Pulmonary artery endothelial cell (primary cell): Measurements from ENCODE around the gene CAPN14. TPM values are rescaled to one million over a fixed set of nuclear protein-coding genes. Genes with fewer than 3 reads are reported as not detected.

Source experiments
- DNase-seq: peaks from one replicate; pipeline ENCODE4 v3.0.0-alpha.2; 2011; ENCODE audit warnings: low read depth, low spot score
- total RNA-seq: library from RNA; depleted of rRNA; stranded (reverse); fragments of >200 nt; gene quantifications from 2 replicates; pipeline ENCODE4 v1.2.3, GENCODE V29; 2014

Gene CAPN14
- total RNA-seq, 1 donor from 2014 or later, result 0.07 TPM

- no peak for DNase-seq
These were observed 9.8 kb upstream of the CAPN14 start for GRCh38 chr2:31227110-31227509.

- DNase-seq, result no peak
These were observed 9.0 kb upstream of the CAPN14 start for GRCh38 chr2:31226266-31226665.

- DNase-seq, result no peak
These were observed 6.4 kb upstream of the CAPN14 start for GRCh38 chr2:31223749-31224148.

GRCh38 chr2:31223026-31223425, 5.7 kb upstream of the CAPN14 start:
- DNase-seq, result no peak

GRCh38 chr2:31222071-31222470, 4.8 kb upstream of the CAPN14 start:
- DNase-seq, result no peak

GRCh38 chr2:31221544-31221943, 4.2 kb upstream of the CAPN14 start:
- no peak for DNase-seq

- DNase-seq, result no peak
These were observed 2.0 kb upstream of the CAPN14 start for GRCh38 chr2:31219131-31219969.

- DNase-seq, result no peak
These were observed 581 bp downstream of the CAPN14 start for GRCh38 chr2:31216734-31217133.

- no peak for DNase-seq
These were observed 2.8 kb downstream of the CAPN14 start for GRCh38 chr2:31214444-31214915.

- DNase-seq, result no peak
These were observed 3.5 kb downstream of the CAPN14 start for GRCh38 chr2:31213601-31214443.

- no peak for DNase-seq
These were observed 4.4 kb downstream of the CAPN14 start for GRCh38 chr2:31212659-31213600.

GRCh38 chr2:31208240-31208639, 9.1 kb downstream of the CAPN14 start:
- no peak for DNase-seq

- no peak for DNase-seq
These were observed 9.5 kb downstream of the CAPN14 start for GRCh38 chr2:31207790-31208189.

- DNase-seq, result no peak
These were observed 11.7 kb downstream of the CAPN14 start for GRCh38 chr2:31205613-31206012.

GRCh38 chr2:31205186-31205585, 12.1 kb downstream of the CAPN14 start:
- DNase-seq, result no peak

- DNase-seq, result no peak
These were observed 12.5 kb downstream of the CAPN14 start for GRCh38 chr2:31204783-31205182.

- DNase-seq, result no peak
These were observed 13.4 kb downstream of the CAPN14 start for GRCh38 chr2:31203916-31204315.

GRCh38 chr2:31202833-31203232, 14.5 kb downstream of the CAPN14 start:
- no peak for DNase-seq

GRCh38 chr2:31202041-31202440, 15.3 kb downstream of the CAPN14 start:
- DNase-seq, result no peak

GRCh38 chr2:31200972-31201371, 16.3 kb downstream of the CAPN14 start:
- DNase-seq, result no peak

GRCh38 chr2:31199206-31199605, 18.1 kb downstream of the CAPN14 start:
- no peak for DNase-seq
